Gastroesophageal sphincter (tissue), 4 donors: ENCODE data around the gene DCTN2. TPM values are rescaled to one million over a fixed set of nuclear protein-coding genes. Genes with fewer than 3 reads are reported as not detected.

Experiments
- ATAC-seq: fragments of 150-250 bp; one replicate; pipeline ENCODE4 v1.9.1; 2016; ENCODE audit warnings: mild to moderate bottlenecking, moderate library complexity
- H3K27ac ChIP-seq, 4 donors: fragments of 200-600 bp; sonication (generic) in 3 of 4; 1 replicate in 3 of 4; 2 replicates in 1 of 4; pipeline ENCODE4 v1.5.1; 2016 to 2019
- H3K27me3 ChIP-seq: fragments of 200-600 bp; sonication (generic); one replicate; pipeline ENCODE4 v1.5.1; 2019
- H3K36me3 ChIP-seq, 2 donors: fragments of 200-600 bp; sonication (generic); one replicate each; pipeline ENCODE4 v1.5.1; 2019; ENCODE audit warnings: control low read depth in 1 of 2
- H3K4me1 ChIP-seq, 3 donors: fragments of 200-600 bp; sonication (generic); 1 replicate in 2 of 3; 2 replicates in 1 of 3; pipeline ENCODE4 v1.5.1; 2016 to 2019; ENCODE audit warnings: control low read depth in 2 of 3
- H3K4me3 ChIP-seq, 2 donors: fragments of 200-600 bp; sonication (generic); one replicate each; pipeline ENCODE4 v1.5.1; 2019; ENCODE audit warnings: mild to moderate bottlenecking in 1 of 2, moderate library complexity in 1 of 2
- H3K9me3 ChIP-seq, 3 donors: fragments of 200-600 bp; sonication (generic); one replicate each; pipeline ENCODE4 v1.5.1; 2017 to 2019; ENCODE audit warnings: control low read depth in 2 of 3
- EP300 ChIP-seq: sonication (generic); formaldehyde crosslinking; IDR thresholded peaks from one replicate; pipeline ENCODE4 v1.6.1; 2017; ENCODE audit warnings: antibody characterized with exemption, mild to moderate bottlenecking
- POLR2A ChIP-seq, 2 donors: fragments of 450-650 bp; IDR thresholded peaks; one replicate each; pipeline ENCODE4 v1.6.1; 2017; ENCODE audit warnings: antibody characterized with exemption in 2 of 2, mild to moderate bottlenecking in 2 of 2, moderate library complexity in 1 of 2
- POLR2AphosphoS5 ChIP-seq: sonication (generic); formaldehyde crosslinking; IDR thresholded peaks from one replicate; pipeline ENCODE4 v1.6.1; 2017; ENCODE audit warnings: antibody characterized with exemption
- WGBS, 2 donors: methylation state at CpG; one replicate each; pipeline ENCODE4 v1.1.5; 2018; ENCODE audit warnings: low coverage in 1 of 2; 5-methylcytosine and 5-hydroxymethylcytosine counted together
- small RNA-seq, 4 donors: library from RNA; depleted of rRNA; stranded (forward); fragments of <200 nt; gene quantifications; one replicate each; pipeline ENCODE3, GENCODE V24; 2016
- total RNA-seq, 4 donors: library from RNA; depleted of rRNA; stranded (reverse); fragments of >200 nt; gene quantifications; one replicate each; pipeline ENCODE4 v1.1.0, GENCODE V29; 2016
- TF ChIP-seq, protein P1 (sequence below), 4 experiments: fragments of 200-600 bp in 2 of 4; fragments of 450-650 bp in 2 of 4; sonication (generic) in 1 of 4; IDR thresholded peaks; one replicate each; pipeline ENCODE4 v1.5.1; 2017 to 2019; ENCODE audit warnings: antibody characterized with exemption in 4 of 4, mild to moderate bottlenecking in 2 of 4, moderate library complexity in 2 of 4

DCTN2 gene
- total RNA-seq, 4 donors from 2014 or later: 138 to 204 (median 182) TPM

- Histone ChIP-seq H3K9me3 (no peaks in the 10 kb centered on the region), H3K4me3 (no peak overlapping the region), H3K4me1 (no peaks in the 10 kb centered on the region), H3K27ac (no peak overlapping the region), H3K27me3 (peaks cover 65% of the 10 kb centered on the region), H3K36me3 (no peaks in the 10 kb centered on the region)
- no peak for TF ChIP-seq EP300
- TF ChIP-seq, protein P1, sequence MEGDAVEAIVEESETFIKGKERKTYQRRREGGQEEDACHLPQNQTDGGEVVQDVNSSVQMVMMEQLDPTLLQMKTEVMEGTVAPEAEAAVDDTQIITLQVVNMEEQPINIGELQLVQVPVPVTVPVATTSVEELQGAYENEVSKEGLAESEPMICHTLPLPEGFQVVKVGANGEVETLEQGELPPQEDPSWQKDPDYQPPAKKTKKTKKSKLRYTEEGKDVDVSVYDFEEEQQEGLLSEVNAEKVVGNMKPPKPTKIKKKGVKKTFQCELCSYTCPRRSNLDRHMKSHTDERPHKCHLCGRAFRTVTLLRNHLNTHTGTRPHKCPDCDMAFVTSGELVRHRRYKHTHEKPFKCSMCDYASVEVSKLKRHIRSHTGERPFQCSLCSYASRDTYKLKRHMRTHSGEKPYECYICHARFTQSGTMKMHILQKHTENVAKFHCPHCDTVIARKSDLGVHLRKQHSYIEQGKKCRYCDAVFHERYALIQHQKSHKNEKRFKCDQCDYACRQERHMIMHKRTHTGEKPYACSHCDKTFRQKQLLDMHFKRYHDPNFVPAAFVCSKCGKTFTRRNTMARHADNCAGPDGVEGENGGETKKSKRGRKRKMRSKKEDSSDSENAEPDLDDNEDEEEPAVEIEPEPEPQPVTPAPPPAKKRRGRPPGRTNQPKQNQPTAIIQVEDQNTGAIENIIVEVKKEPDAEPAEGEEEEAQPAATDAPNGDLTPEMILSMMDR (IDR thresholded peaks at IDR 0.05): no peak
- TF ChIP-seq POLR2AphosphoS5: no peak
- TF ChIP-seq POLR2A (IDR thresholded peaks at IDR 0.05): no peak
- whole genome bisulfite sequencing, 2 donors: 44% methylated on average over 1 of the region's 1 CpG; no CpG with 5 or more reads in 1 of the 2 donors
- ATAC-seq: no peak
Observed at GRCh38 chr12:57481671-57482070, 65.3 kb downstream of the DCTN2 start.

Small RNA genes lying within 50 kb of the gene (small RNA-seq; reads per million reads assigned to genes)
- gene MIR616: 0 to 0.09 (median 0) reads per million in 4 donors

Other genes starting within 250 kb of the DCTN2 start
- 10 to 100 TPM; 38.0 to 60.1 (median 45.9) TPM for gene R3HDM2, start 116.1 kb downstream of the DCTN2 start, total RNA-seq
- not detected for gene INHBC, start 112.4 kb downstream of the DCTN2 start, total RNA-seq
- not detected for gene INHBE, start 91.9 kb downstream of the DCTN2 start, total RNA-seq
- gene GLI1, start 87.4 kb downstream of the DCTN2 start, total RNA-seq: 1 to 10 TPM in 1 of 4 donors, under 1 TPM in 3; 0.15 to 3.6 (median 0.30) TPM
- gene ARHGAP9, start 67.3 kb downstream of the DCTN2 start, total RNA-seq: 10 to 100 TPM in 1 of 4 donors, 1 to 10 TPM in 3; 5.6 to 13.1 (median 8.9) TPM
- 100 to 1,000 TPM in 1 of 4 donors, 10 to 100 TPM in 3; 67.4 to 209 (median 81.7) TPM for gene MARS1, start 59.1 kb downstream of the DCTN2 start, total RNA-seq
- 10 to 100 TPM; 17.7 to 41.2 (median 36.5) TPM for gene DDIT3, start 26.7 kb downstream of the DCTN2 start, total RNA-seq
- 10 to 100 TPM in 3 of 4 donors, 1 to 10 TPM in 1; 8.9 to 22.6 (median 19.7) TPM for gene MBD6, start 24.4 kb downstream of the DCTN2 start, total RNA-seq
- gene KIF5A, start 2.9 kb upstream of the DCTN2 start, total RNA-seq: 1 to 10 TPM in 3 of 4 donors, under 1 TPM in 1; 0.89 to 4.7 (median 1.6) TPM
- 10 to 100 TPM; 21.7 to 38.7 (median 33.1) TPM for gene PIP4K2C, start 44.0 kb upstream of the DCTN2 start, total RNA-seq
- gene DTX3, start 57.6 kb upstream of the DCTN2 start, total RNA-seq: 10 to 100 TPM; 34.6 to 70.2 (median 53.2) TPM
- gene ARHGEF25, start 64.2 kb upstream of the DCTN2 start, total RNA-seq: 100 to 1,000 TPM; 116 to 140 (median 128) TPM
- 10 to 100 TPM in 1 of 4 donors, 1 to 10 TPM in 3; 2.3 to 10.1 (median 5.0) TPM for gene B4GALNT1, start 86.0 kb upstream of the DCTN2 start, total RNA-seq
- 100 to 1,000 TPM; 161 to 235 (median 186) TPM for gene OS9, start 146.9 kb upstream of the DCTN2 start, total RNA-seq
- 1 to 10 TPM; 1.6 to 4.2 (median 3.3) TPM for gene AGAP2, start 191.6 kb upstream of the DCTN2 start, total RNA-seq
- 10 to 100 TPM; 47.0 to 75.8 (median 53.2) TPM for gene TSPAN31, start 197.8 kb upstream of the DCTN2 start, total RNA-seq
- gene CDK4, start 205.1 kb upstream of the DCTN2 start, total RNA-seq: 100 to 1,000 TPM in 2 of 4 donors, 10 to 100 TPM in 2; 56.7 to 107 (median 101) TPM
- 10 to 100 TPM in 1 of 4 donors, 1 to 10 TPM in 3; 3.4 to 11.1 (median 7.9) TPM for gene MARCHF9, start 207.9 kb upstream of the DCTN2 start, total RNA-seq
- under 1 TPM in 3 of 4 donors, not detected in 1; 0.27 to 0.57 (median 0.31) TPM for gene CYP27B1, start 219.9 kb upstream of the DCTN2 start, total RNA-seq
- 10 to 100 TPM in 1 of 4 donors, 1 to 10 TPM in 3; 4.8 to 11.0 (median 7.8) TPM for gene METTL1, start 224.9 kb upstream of the DCTN2 start, total RNA-seq
- 10 to 100 TPM; 10.8 to 19.5 (median 11.7) TPM for gene EEF1AKMT3, start 225.4 kb upstream of the DCTN2 start, total RNA-seq
- 10 to 100 TPM; 26.4 to 30.9 (median 29.1) TPM for gene TSFM, start 235.6 kb upstream of the DCTN2 start, total RNA-seq